Prostate gland (tissue), 2 donors: ENCODE data around the gene MKLN1. TPM values are rescaled to one million over a fixed set of nuclear protein-coding genes. Genes with fewer than 3 reads are reported as not detected.

Experiments
- DNase-seq: peaks from one replicate; pipeline ENCODE4 v3.0.0-alpha.2; 2019; ENCODE audit warnings: low spot score
- H3K27ac ChIP-seq, 2 donors: fragments of 200-600 bp; sonication (generic); 2 replicates each; pipeline ENCODE4 v1.5.1; 2017 to 2019
- H3K27me3 ChIP-seq: fragments of 200-600 bp; sonication (generic); replicated peaks from 2 replicates; pipeline ENCODE4 v1.5.1; 2019; ENCODE audit not compliant: insufficient read depth
- H3K36me3 ChIP-seq, 2 donors: fragments of 200-600 bp; sonication (generic); 1 replicate in 1 of 2; 2 replicates in 1 of 2; pipeline versions ENCODE4 v1.5.1 to v1.8.1; 2017 to 2019
- H3K4me1 ChIP-seq: fragments of 200-600 bp; sonication (generic); replicated peaks from 2 replicates; pipeline ENCODE4 v1.5.1; 2019
- H3K4me3 ChIP-seq, 2 donors: fragments of 200-600 bp; sonication (generic); 2 replicates each; pipeline ENCODE4 v1.5.1; 2017 to 2019
- H3K9me3 ChIP-seq: fragments of 200-600 bp; sonication (generic); 2 replicates; pipeline ENCODE4 v1.5.1; 2017
- CTCF ChIP-seq, 4 experiments: fragments of 200-600 bp in 2 of 4; fragments of 450-650 bp in 2 of 4; sonication (generic) in 2 of 4; IDR thresholded peaks; 1 replicate in 3 of 4; 2 replicates in 1 of 4; pipeline ENCODE4 v1.5.1; 2016 to 2019; ENCODE audit warnings: antibody characterized with exemption in 4 of 4, mild to moderate bottlenecking in 2 of 4, moderate library complexity in 2 of 4
- POLR2A ChIP-seq: fragments of 450-650 bp; IDR thresholded peaks from one replicate; pipeline ENCODE4 v1.6.1; 2016; ENCODE audit warnings: antibody characterized with exemption, mild to moderate bottlenecking
- POLR2AphosphoS5 ChIP-seq: sonication (generic); formaldehyde crosslinking; IDR thresholded peaks from one replicate; pipeline ENCODE4 v1.6.1; 2017; ENCODE audit warnings: antibody characterized with exemption
- WGBS: methylation state at CpG from one replicate; pipeline ENCODE4 v1.1.5; 2018; 5-methylcytosine and 5-hydroxymethylcytosine counted together
- intact Hi-C: fragments of 100-400 bp; cut with DNase I; formaldehyde crosslinking; loops from one replicate; pipeline ENCODE4 v1.14.2; 2022
- total RNA-seq, 2 donors: library from RNA; depleted of rRNA; stranded (reverse); fragments of >200 nt; gene quantifications; one replicate each; pipeline ENCODE4 v1.1.0, GENCODE V29; 2016

MKLN1 gene
- total RNA-seq, 2 donors from 2014 or later = 53.1 to 58.1 TPM

- Histone ChIP-seq H3K27ac (no peak overlapping the region), H3K27me3 (no peaks in the 10 kb centered on the region), H3K36me3 (no peaks in the 10 kb centered on the region), H3K4me3 (no peak overlapping the region), H3K9me3 (no peaks in the 10 kb centered on the region), H3K4me1 (no peaks in the 10 kb centered on the region)
- intact Hi-C loops = no loop called here
- no peak for DNase-seq
- no peak for TF ChIP-seq POLR2AphosphoS5
- TF ChIP-seq CTCF (IDR thresholded peaks at IDR 0.05) = no peak
- TF ChIP-seq POLR2A = no peak
- 87% methylated on average over 12 of the region's 12 CpGs for WGBS
Observed at GRCh38 chr7:131466735-131467365, 139.2 kb downstream of the MKLN1 start.

GRCh38 chr7:131467788-131468187, 140.1 kb downstream of the MKLN1 start:
- Histone ChIP-seq H3K4me1 (no peaks in the 10 kb centered on the region), H3K27ac (no peak overlapping the region), H3K36me3 (no peaks in the 10 kb centered on the region), H3K9me3 (no peaks in the 10 kb centered on the region), H3K4me3 (no peak overlapping the region), H3K27me3 (no peaks in the 10 kb centered on the region)
- no peak for DNase-seq
- 94% methylated on average over 5 of the region's 5 CpGs for WGBS
- intact Hi-C loops = no loop called here
- no peak for TF ChIP-seq CTCF (IDR thresholded peaks at IDR 0.05)
- TF ChIP-seq POLR2A = no peak
- TF ChIP-seq POLR2AphosphoS5 = no peak

GRCh38 chr7:131471250-131472004, 143.8 kb downstream of the MKLN1 start:
- peak overlapping the region in 1 of 2 donors; percentile 41 for H3K27ac ChIP-seq
- TF ChIP-seq POLR2A = no peak
- intact Hi-C loops = no loop called here
- H3K36me3 ChIP-seq = no peaks in the 10 kb centered on the region
- H3K4me1 ChIP-seq = no peaks in the 10 kb centered on the region
- no peak for DNase-seq
- no peaks in the 10 kb centered on the region for H3K27me3 ChIP-seq
- H3K4me3 ChIP-seq = no peak overlapping the region
- WGBS = 69% methylated on average over 4 of the region's 4 CpGs
- no peaks in the 10 kb centered on the region for H3K9me3 ChIP-seq

- Histone ChIP-seq H3K27ac (no peak overlapping the region), H3K27me3 (no peaks in the 10 kb centered on the region), H3K36me3 (no peaks in the 10 kb centered on the region), H3K4me1 (no peaks in the 10 kb centered on the region), H3K4me3 (no peak overlapping the region), H3K9me3 (no peaks in the 10 kb centered on the region)
- 90% methylated on average over 2 of the region's 2 CpGs for WGBS
- DNase-seq = no peak
- no peak for TF ChIP-seq CTCF (IDR thresholded peaks at IDR 0.05)
- TF ChIP-seq POLR2AphosphoS5 = no peak
- no peak for TF ChIP-seq POLR2A
- intact Hi-C loops = no loop called here
Observed at GRCh38 chr7:131476740-131477139, 149.1 kb downstream of the MKLN1 start.

- H3K9me3 ChIP-seq = no peaks in the 10 kb centered on the region
- no peak overlapping the region for H3K4me3 ChIP-seq
- no peaks in the 10 kb centered on the region for H3K27me3 ChIP-seq
- H3K36me3 ChIP-seq = no peaks in the 10 kb centered on the region
- H3K27ac ChIP-seq = no peak overlapping the region
- 62% methylated on average over 4 of the region's 4 CpGs for WGBS
- TF ChIP-seq CTCF (IDR thresholded peaks at IDR 0.05) (no peak), POLR2AphosphoS5 (no peak), POLR2A (no peak)
- intact Hi-C loops = no loop called here
- no peaks in the 10 kb centered on the region for H3K4me1 ChIP-seq
- no peak for DNase-seq
Observed at GRCh38 chr7:131480384-131481315, 153.0 kb downstream of the MKLN1 start.
